Measurements from ENCODE around the gene XYLT1.

DNA sequence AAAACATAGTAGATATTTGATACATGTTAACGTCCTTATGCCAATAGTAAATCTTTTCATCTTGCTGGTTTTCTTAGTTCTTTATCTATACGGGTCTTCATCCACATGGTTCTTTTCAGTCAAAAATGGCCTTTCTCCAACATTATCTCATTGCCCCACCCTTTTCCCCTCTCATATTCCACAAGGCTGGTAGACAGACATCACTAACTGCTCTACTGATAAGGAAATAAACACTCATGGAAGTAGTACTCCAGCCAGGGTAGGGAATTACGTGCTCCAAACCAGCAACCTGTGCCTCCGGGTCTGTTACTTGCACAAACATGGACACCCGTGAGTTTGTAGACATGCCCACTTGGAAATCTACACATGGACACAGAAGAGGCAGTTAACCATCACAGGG is 141.4 kb downstream of the XYLT1 start:
- TF ChIP-seq, protein P1, sequence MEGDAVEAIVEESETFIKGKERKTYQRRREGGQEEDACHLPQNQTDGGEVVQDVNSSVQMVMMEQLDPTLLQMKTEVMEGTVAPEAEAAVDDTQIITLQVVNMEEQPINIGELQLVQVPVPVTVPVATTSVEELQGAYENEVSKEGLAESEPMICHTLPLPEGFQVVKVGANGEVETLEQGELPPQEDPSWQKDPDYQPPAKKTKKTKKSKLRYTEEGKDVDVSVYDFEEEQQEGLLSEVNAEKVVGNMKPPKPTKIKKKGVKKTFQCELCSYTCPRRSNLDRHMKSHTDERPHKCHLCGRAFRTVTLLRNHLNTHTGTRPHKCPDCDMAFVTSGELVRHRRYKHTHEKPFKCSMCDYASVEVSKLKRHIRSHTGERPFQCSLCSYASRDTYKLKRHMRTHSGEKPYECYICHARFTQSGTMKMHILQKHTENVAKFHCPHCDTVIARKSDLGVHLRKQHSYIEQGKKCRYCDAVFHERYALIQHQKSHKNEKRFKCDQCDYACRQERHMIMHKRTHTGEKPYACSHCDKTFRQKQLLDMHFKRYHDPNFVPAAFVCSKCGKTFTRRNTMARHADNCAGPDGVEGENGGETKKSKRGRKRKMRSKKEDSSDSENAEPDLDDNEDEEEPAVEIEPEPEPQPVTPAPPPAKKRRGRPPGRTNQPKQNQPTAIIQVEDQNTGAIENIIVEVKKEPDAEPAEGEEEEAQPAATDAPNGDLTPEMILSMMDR (IDR thresholded peaks at IDR 0.05; ENCODE audit: low read depth, low read length, poor library complexity, severe bottlenecking), result no peak
- no peak for TF ChIP-seq EZH2phosphoT487 (IDR thresholded peaks at IDR 0.05; ENCODE audit: borderline replicate concordance, low read length)

All from DOHH2 (cell line).